Stimulated activated CD4-positive, alpha-beta T cell treated with anti-CD3 and anti-CD28 coated beads, Interleukin-1b, Interleukin-23, amount 100 ng/mL, for 48 hours (primary cell): ENCODE measurements around the gene NBPF1.
"Not testable (repeated sequence)": the region's sequence is repeated elsewhere in the genome, so short reads cannot be mapped to it uniquely, and the experiment has no call there.

Source experiments
- DNase-seq: peaks from one replicate; pipeline ENCODE4 v3.0.0-alpha.2; 2020

Gene NBPF1

GRCh38 chr1:16621681-16622315 lies 8.4 kb upstream of the NBPF1 start:
- DNase-seq = not testable (repeated sequence)

GRCh38 chr1:16621300-16621658 lies 7.9 kb upstream of the NBPF1 start:
- DNase-seq = no peak

DNA sequence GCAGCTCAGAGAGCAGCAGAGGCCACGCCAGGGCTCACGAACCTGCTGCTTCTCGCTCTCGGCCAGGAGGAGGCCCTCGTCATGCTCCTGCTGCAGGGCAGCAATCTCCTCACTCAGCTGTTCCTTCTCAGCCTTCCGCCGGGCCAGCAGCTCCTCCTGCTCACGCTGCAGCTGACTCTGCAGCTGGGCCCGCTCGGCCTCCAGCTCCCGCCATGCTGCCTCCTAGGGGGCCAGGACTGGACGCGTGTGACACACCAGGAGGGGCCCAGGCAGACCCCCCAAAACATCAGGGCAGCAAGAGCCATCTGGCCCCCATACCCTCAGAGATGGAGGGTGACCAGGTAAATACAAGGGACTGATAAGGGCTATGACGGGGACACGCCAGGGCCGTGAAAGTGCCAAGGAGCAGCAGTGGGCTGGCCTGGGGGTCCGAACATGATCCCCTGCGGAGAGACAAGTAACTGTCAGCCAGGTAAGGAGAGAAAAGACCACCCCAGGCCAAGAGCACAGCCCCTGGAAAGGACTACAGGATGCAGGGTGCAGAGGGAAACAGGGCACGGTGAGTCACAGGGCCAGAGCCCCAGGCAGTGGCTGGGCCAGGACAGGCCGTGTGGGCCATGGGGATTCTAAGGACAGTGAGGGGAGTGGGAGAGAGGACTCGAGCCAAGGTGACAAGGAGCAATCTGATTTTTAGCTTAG lies 6.6 kb upstream of the NBPF1 start:
- DNase-seq = not testable (repeated sequence)

GRCh38 chr1:16618719-16619118 lies 5.4 kb upstream of the NBPF1 start:
- no peak for DNase-seq

DNA sequence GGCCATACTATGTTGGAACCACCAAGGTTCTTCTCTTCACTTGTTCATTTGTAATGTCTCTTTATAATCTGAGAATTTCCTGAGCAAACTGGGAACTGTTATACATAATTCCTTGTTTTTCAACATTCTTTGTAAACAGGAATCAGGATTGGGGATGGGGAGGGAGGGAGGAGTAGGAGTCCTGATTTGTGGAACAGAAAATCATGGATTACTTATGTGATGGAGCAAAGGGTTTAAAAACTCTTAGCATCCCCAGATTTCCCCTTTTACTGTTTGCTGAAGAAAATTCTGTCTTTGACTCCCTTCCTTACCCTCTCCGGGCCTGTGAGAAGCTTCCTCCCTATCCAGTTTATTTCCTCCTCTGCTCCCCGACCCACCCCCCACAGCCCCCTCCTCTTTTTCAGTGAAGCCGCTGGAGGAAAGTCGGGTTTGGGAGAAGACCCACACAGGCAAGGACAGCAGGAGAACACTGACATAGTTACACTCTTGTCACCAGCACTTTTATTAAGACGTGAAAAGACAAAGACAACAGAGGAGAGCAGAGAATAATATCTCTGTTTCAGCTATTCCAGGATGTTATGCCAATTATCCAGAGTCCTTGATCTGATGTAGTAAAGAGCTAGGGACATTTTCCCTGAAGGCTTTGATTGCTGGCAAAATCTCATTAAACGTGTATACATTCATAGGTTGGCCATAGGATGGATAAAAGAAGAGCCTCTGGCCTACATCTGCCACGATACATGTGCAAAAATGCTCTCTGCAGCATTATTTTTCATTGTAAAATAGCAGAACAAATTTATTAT lies 4.6 kb upstream of the NBPF1 start:
- DNase-seq = no peak

DNA sequence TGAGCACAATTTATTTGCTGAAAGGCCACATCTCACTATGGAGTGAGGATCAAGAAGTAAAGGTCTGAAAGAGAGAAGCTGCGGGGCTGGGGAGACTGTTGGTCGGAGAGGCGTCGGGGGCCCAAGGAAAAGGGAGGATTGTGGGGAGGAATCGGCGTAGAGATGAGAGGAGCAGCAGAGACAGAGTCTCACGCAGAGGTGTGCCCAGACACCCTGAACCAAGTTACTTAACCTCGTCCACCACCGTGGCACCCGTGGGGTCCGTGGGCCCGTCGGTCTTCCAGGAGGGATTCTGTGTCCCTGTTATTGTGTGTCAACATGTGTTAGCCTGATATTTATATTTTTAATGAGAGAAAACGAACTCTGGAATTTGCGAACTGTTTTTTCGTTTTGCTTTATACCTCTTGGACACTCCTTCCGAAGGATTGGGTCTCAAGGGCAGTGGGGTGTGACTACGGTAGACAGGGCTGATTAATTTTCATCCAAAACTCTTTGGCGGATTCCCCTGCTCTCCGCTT lies 3.8 kb upstream of the NBPF1 start:
- no peak for DNase-seq

DNA sequence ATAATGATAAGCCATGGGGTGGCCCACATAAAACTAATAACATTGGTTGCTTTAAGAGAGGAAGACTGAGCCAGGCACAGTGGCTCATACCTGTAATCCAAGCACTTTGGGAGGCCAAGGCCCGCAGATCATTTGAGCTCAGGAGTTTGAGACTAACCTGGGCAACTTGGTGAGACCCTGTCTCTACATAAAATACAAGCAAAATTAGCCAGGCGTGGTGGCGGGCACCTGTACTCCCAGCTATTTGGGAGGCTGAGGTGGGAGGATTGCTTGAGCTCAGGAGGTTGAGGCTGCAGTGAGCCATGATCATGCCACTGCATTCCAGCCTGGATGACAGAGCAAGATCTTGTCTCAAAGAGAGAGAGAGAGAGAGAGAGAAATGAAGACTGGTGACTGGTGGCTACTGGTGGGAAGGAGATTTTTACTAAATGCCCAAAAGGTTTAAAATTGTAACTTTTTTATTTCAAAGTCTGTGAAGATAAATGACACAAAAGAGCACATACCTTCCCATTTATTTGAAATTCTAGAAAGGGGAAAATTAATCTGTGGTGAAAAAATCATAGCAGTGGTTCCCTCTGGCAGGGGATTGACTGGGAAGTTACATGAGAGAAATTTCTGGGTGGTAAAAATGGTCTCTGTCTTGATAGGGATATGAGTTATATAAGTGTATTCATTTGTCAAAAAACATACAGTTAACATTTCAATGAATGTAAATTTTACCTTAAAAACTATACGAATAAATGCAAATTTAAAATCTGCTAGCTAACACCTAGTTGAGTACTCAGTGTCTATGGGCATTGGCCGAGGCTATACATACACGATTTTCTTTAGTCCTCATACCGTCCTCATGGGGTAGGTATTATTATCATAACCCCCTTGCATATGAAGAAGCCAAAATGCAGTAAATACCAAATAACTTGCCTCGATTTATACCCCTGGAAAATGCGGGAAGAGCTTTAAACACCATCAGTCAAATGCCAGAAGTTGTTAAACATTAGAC lies 2.2 kb upstream of the NBPF1 start:
- DNase-seq = no peak

DNA sequence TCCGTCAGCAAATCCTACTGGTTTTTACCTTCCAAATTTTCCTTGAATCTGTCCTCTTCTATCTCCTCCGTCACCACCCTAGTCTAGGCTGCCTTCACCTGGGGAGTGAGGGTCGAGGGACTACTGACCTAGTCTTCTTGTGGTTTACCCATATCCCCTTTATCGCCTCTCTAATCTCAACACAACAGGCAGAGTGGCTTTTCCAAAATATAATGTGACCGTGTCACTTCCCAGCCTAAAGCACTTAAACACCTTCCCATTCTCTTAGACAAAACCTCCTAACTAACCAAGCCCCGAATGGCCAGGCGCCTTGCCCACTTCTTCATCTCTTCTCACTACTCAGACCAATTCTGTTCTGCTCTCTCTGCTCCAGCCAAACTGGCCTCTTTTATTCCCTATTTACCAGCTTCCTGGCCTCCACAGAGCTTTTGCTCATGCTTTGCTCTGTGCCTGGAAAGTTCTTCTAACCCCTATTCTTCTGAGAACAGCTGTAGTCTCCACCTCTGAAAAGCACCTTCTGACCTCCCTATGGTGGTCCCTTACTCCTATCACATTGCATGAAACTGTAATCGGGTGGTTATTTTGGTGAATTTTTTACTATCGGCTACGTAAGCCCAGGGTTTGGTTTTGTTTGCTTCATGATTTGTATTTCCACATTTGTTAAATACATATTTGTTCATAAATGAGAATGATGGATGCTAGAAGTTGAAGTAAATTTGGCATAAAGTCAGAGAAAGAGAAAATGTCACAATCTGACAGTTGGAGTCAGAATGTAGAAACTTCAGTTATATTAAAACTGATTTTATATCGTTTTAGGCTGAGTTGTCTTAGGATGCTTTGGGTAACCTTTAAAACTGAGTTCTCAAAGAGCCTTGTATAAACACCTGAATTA lies 1.2 kb upstream of the NBPF1 start:
- DNase-seq = no peak

GRCh38 chr1:16612332-16613172 lies 812 bp downstream of the NBPF1 start:
- no peak for DNase-seq

DNA sequence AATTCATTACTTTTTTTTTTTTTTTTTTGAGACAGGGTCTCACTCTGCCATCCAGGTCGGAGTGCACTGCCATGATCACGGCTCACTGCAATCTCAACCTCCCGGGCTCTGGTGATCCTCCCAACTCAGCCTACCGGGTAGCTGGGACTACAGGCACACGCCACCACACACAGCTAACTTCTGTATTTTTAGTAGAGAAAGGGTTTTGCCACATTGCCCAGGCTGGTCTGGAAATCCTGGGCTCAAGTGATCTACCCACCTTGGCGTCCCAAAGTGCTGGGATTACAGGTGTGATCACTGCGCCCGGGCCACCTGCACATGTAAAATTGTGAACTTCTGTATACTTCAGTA lies 1.4 kb downstream of the NBPF1 start:
- DNase-seq = not testable (repeated sequence)

DNA sequence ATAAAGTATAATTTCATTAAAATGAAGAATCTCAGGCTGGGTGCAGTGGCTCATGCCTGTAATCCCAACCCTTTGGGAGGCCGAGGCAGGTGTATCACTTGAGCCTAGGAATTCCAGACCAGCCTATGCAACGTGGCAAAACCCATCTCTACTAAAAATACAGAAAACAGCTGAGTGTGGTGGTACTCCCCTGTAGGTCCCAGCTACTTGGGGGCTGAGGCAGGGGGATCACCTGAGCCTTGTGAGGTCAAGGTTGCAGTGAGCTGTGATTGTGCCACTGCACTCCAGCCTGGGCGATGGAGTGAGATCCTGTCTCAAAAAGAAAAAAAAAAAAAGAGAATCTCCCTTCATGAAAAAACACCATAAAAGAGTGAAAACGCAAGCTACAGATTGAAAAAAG lies 2.2 kb downstream of the NBPF1 start:
- DNase-seq = not testable (repeated sequence)

DNA sequence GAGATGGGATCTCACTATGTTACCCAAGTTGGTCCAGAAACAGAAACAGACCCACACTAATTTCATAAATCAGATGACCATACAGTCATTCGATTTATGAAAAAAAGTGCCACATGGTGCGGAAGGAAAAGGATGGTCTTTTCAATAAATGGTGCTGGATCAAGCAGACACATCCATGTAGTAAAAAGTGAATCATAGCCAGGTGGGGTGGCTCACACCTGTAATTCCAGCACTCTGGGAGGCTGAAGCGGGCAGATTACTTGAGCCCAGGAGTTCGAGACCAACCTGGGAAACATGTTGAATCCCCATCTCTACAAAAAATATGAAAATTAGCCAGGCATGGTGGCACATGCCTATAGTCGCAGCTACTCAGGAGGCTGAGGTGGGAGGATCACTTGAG lies 2.8 kb downstream of the NBPF1 start:
- DNase-seq = not testable (repeated sequence)

- not testable (repeated sequence) for DNase-seq
Measured at GRCh38 chr1:16609761-16610160, 3.6 kb downstream of the NBPF1 start.

- no peak for DNase-seq
Measured at GRCh38 chr1:16608838-16609560, 4.4 kb downstream of the NBPF1 start.

DNA sequence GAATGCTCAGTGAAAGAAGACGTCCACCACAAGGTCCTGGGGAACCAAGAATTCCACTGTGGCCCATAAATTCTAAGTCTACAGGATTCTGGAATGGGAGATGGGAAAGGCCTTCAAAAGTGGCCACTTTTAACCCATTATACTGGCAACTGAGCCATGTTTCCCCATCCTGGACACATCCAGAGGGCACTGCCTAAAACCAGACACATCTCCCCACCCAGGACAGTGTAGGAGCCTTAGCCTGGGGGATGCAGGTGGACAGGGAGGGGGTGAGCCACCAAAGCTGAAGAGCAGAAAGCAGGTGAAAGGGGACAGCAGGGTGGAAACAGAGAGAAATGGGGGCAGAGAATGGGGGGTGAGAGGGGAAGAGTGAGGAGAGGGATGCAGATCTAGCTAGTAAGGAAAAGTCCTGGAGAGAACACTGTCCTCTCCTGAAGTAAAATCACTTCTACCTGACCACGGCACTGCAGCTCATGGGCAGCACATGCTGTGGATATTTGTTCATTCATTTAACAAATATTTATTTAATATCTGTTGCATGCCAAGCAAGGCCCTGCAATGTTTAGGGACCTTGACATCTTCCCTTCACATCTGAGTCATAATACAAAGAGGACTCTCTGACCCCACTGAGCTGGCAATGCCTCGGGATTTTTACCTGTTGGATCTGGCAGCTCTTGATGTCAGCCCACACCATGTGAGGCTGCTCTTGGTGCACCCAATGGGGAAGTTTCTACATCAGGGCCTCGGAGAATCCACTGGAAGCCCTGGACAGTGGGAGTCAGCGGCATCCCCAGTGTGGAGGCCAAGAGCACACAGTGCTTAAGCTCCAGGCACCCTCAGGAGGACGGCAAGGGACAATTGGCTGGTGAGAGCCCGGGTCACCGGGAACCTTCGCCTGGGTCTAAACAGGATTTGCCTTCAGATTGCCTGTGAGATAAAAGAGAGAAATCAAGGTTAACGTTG lies 5.2 kb downstream of the NBPF1 start:
- not testable (repeated sequence) for DNase-seq

DNA sequence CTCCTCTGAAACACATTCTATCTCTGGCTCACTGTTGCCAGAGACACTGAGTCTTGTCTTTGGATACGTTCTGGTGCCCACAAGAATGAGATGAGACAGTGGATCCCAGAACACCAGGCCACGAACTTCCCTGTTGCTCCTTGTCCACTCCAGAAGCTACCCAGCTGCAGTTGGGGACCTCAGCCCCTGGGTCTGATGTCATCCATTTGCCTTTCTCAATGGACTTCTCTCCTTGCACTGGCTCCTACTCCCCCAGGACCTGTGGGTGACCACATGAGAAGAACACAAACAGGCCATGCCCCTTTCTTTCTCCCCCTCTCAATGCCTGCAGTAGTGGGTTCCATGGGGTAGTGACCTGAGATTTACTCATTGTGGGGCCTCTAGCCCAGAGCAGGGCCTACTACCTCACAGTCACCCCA lies 5.9 kb downstream of the NBPF1 start:
- no peak for DNase-seq

GRCh38 chr1:16606666-16607432 lies 6.5 kb downstream of the NBPF1 start:
- DNase-seq = not testable (repeated sequence)
